NT2/D1 (cell line): Measurements from ENCODE around the gene SYT1.

ENCODE experiments used
- SUZ12 ChIP-seq: IDR thresholded peaks from 2 replicates; pipeline ENCODE4 v1.6.1; 2011; ENCODE audit not compliant: insufficient read length, insufficient read depth; ENCODE audit errors: extremely low read depth
- YY1 ChIP-seq: IDR thresholded peaks from 2 replicates; pipeline ENCODE4 v1.6.1; 2011; ENCODE audit not compliant: insufficient read length, insufficient read depth
- ZNF274 ChIP-seq: IDR thresholded peaks from 2 replicates; pipeline ENCODE4 v1.6.1; 2011; ENCODE audit warnings: mild to moderate bottlenecking, low read depth, low read length

- TF ChIP-seq SUZ12: no peak
- TF ChIP-seq YY1: no peak
- TF ChIP-seq ZNF274: no peak
These were observed 50.3 kb downstream of the SYT1 start for GRCh38 chr12:78914859-78915331.
